Measurements from ENCODE around the gene TEF.

GRCh38 chr22:41382610-41383009 is 868 bp downstream of the TEF start:
- TF ChIP-seq CREB5 (CRISPR knock-in tag; IDR thresholded peaks at IDR 0.05; ENCODE audit: low read depth) (no peak), ZNF8 (CRISPR knock-in tag; IDR thresholded peaks at IDR 0.05) (no peak)

Measured in SK-N-SH treated with all-trans-retinoic acid at 6 μM for 48 hours (cell line).